B cell (primary cell): ENCODE data around the gene ATP5F1E. TPM values are rescaled to one million over a fixed set of nuclear protein-coding genes. Genes with fewer than 3 reads are reported as not detected.

Experiments used
- ATAC-seq: fragments of 200-7000 bp; cut with Tn5 transposase; one replicate; pipeline ENCODE4 v1.10.0; 2021; ENCODE audit warnings: low read depth, mild to moderate bottlenecking, moderate number of reproducible peaks, moderate library complexity
- CTCF ChIA-PET: fragments of 350-600 bp; sonication (Branson Sonifier 250); formaldehyde crosslinking; loops from one replicate; lab custom pipeline; 2021; ENCODE audit warnings: antibody characterized with exemption, inconsistent platforms; lab: Charles Lee
- POLR2A ChIA-PET: fragments of 350-600 bp; sonication (Branson Sonifier 250); formaldehyde crosslinking; loops from one replicate; lab custom pipeline; 2021; ENCODE audit warnings: antibody characterized with exemption; lab: Charles Lee
- DNase-seq: peaks from one replicate; pipeline ENCODE4 v3.0.0; 2013
- H2AFZ ChIP-seq: 2 replicates; pipeline ENCODE4 v1.6.1; 2012; ENCODE audit warnings: mild to moderate bottlenecking, low read depth, low read length; ENCODE audit not compliant: insufficient read depth, poor library complexity, severe bottlenecking
- H3K27ac ChIP-seq, 2 donors: 1 replicate in 1 of 2; 2 replicates in 1 of 2; pipeline ENCODE4 v1.5.1; 2012 to 2013; ENCODE audit warnings: low read length in 2 of 2, mild to moderate bottlenecking in 2 of 2, moderate library complexity in 1 of 2
- H3K27me3 ChIP-seq, 4 experiments: fragments of 200-600 bp in 1 of 4; sonication (generic) in 1 of 4; replicated peaks in 1 of 4; 1 replicate in 2 of 4; 2 replicates in 2 of 4; pipeline versions ENCODE4 v1.6.1 to v1.7.0; 2013 to 2016; ENCODE audit warnings: low read length in 3 of 4, mild to moderate bottlenecking in 2 of 4, mixed read lengths in 1 of 4, moderate library complexity in 1 of 4; ENCODE audit not compliant: insufficient read depth in 4 of 4, control insufficient read depth in 3 of 4; ENCODE audit errors: control extremely low read depth in 1 of 4
- H3K36me3 ChIP-seq, 2 experiments: replicated peaks in 1 of 2; 1 replicate in 1 of 2; 2 replicates in 1 of 2; pipeline versions ENCODE4 v1.6.1 to v1.7.1; 2013; ENCODE audit warnings: low read length in 1 of 2; ENCODE audit not compliant: insufficient read depth in 2 of 2, control insufficient read depth in 1 of 2; ENCODE audit errors: control extremely low read depth in 1 of 2, extremely low read depth in 1 of 2
- H3K4me1 ChIP-seq, 2 donors: fragments of 200-600 bp in 1 of 2; sonication (generic) in 1 of 2; 1 replicate in 1 of 2; 2 replicates in 1 of 2; pipeline versions ENCODE4 v1.5.1 to v1.6.1; 2013 to 2017; ENCODE audit warnings: low read length in 2 of 2; ENCODE audit not compliant: control insufficient read depth in 2 of 2, insufficient read depth in 2 of 2
- H3K4me2 ChIP-seq: replicated peaks from 2 replicates; pipeline ENCODE3; 2012; ENCODE audit warnings: mild to moderate bottlenecking, low read depth, low read length; ENCODE audit not compliant: poor library complexity, severe bottlenecking
- H3K4me3 ChIP-seq, 5 experiments: fragments of 200-600 bp in 1 of 5; sonication (generic) in 1 of 5; 1 replicate in 3 of 5; 2 replicates in 2 of 5; pipeline versions ENCODE4 v1.5.1 to v1.7.0; 2011 to 2016; ENCODE audit warnings: low read length in 4 of 5, mild to moderate bottlenecking in 4 of 5, low read depth in 2 of 5, control low read depth in 1 of 5, moderate library complexity in 1 of 5; ENCODE audit not compliant: insufficient read depth in 1 of 5; ENCODE audit errors: control extremely low read depth in 1 of 5, extremely low read depth in 1 of 5
- H3K79me2 ChIP-seq: fragments of 200-600 bp; sonication (generic); one replicate; pipeline ENCODE4 v1.6.0; 2016; ENCODE audit warnings: low read length; ENCODE audit not compliant: control insufficient read depth, insufficient read depth
- H3K9ac ChIP-seq: fragments of 200-600 bp; sonication (generic); 2 replicates; pipeline ENCODE4 v1.6.1; 2017; ENCODE audit warnings: mild to moderate bottlenecking, low read length, moderate library complexity
- H3K9me3 ChIP-seq, 3 donors: one replicate each; pipeline versions ENCODE4 v1.6.1 to v1.7.1; 2013; ENCODE audit warnings: low read length in 2 of 3; ENCODE audit not compliant: control insufficient read depth in 2 of 3, insufficient read depth in 1 of 3; ENCODE audit errors: control extremely low read depth in 1 of 3
- H4K20me1 ChIP-seq: 2 replicates; pipeline ENCODE4 v1.6.0; 2012; ENCODE audit warnings: mild to moderate bottlenecking, low read length; ENCODE audit not compliant: insufficient read depth, control insufficient read depth, poor library complexity, severe bottlenecking
- H3K27ac Mint-ChIP-seq: one replicate; pipeline ENCODE4 v1.8.0; 2021; ENCODE audit warnings: mixed read lengths
- H3K27me3 Mint-ChIP-seq: one replicate; pipeline ENCODE4 v1.8.0; 2021; ENCODE audit warnings: mixed read lengths
- H3K4me1 Mint-ChIP-seq: one replicate; pipeline ENCODE4 v1.8.0; 2021; ENCODE audit warnings: mixed read lengths
- H3K4me3 Mint-ChIP-seq: one replicate; pipeline ENCODE4 v1.8.0; 2021; ENCODE audit warnings: mixed read lengths
- H3K9me3 Mint-ChIP-seq: one replicate; pipeline ENCODE4 v1.8.0; 2022; ENCODE audit warnings: mixed read lengths; ENCODE audit not compliant: insufficient read depth
- EZH2 ChIP-seq: IDR thresholded peaks from 2 replicates; pipeline ENCODE4 v1.6.1; 2012; ENCODE audit warnings: borderline replicate concordance, low read depth, mild to moderate bottlenecking, moderate library complexity, low read length; ENCODE audit not compliant: insufficient read depth, poor library complexity, severe bottlenecking
- WGBS: methylation state at CpG from one replicate; pipeline ENCODE4 v1.1.5; 2013; ENCODE audit warnings: missing lambda C conversion rate; ENCODE audit not compliant: insufficient coverage; 5-methylcytosine and 5-hydroxymethylcytosine counted together
- intact Hi-C: fragments of 100-400 bp; cut with micrococcal nuclease; formaldehyde crosslinking; loops from one replicate; pipeline ENCODE4 v1.10.0; 2022
- polyA plus RNA-seq: library from polyadenylated mRNA; depleted of rRNA; stranded (reverse); fragments of >200 nt; gene quantifications from 2 replicates; pipeline ENCODE4 v1.2.3, GENCODE V29; 2012
- total RNA-seq, 2 donors: library from RNA; stranded (reverse); fragments of 120-200 nt in 1 of 2; gene quantifications; 1 replicate in 1 of 2; 2 replicates in 1 of 2; pipeline versions ENCODE4 v1.2.3 to v1.2.4, GENCODE V29; 2013 to 2022
- TF ChIP-seq, protein P1 (sequence below): fragments of 200-600 bp; IDR thresholded peaks from one replicate; pipeline ENCODE4 v1.8.0; 2022; ENCODE audit warnings: antibody characterized with exemption, mild to moderate bottlenecking

The ATP5F1E gene
- total and polyA plus RNA-seq, 2 donors (not counting 1 experiment from before 2014, with no cell fraction given) = 22.2 to 55.0 TPM

DNA sequence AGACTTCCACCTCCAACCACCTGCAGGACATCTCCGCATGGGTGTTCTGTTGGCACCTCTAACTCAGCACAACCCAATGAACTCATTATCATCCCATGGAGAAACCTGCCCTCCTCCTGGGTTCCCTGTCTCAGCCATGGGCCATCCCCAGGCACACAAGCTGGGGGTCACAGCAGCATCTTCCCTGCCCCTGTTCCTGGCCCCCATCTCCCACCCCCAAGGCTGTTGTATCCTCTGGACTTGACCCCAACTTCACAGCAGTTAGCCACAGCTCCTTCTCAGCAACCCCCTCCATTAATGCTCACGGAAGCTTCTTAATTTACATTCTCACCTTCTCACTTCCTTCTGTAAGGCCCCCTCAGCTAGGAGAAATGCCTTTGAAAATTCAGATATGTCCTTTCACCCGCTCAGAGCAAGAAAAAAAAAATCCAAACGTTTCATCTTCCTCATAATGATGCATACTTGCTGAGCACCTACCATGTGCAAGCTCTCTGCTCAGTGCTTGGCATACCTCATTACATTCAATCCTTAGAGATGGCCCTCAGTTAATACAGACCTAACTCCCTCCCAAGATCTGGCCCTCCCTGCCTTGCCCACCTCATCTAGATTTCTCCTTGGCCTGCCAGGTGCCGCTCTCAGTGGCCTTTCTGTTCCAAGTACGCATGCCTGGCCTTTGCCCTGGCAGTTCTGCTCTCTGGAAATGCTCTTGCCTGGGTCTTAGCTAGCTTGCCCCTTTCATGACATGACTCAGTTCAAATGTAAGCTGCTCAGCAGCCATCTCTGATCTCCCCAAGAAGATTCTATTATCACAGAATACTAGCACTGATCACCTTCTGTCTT, 53.6 kb downstream of the ATP5F1E start:
- Histone ChIP-seq H3K4me3 (no peak overlapping the region), H3K4me1 (peaks cover 21 to 39% of the 10 kb centered on the region in 2 donors), H2AFZ (no peak overlapping the region), H3K9ac (no peak overlapping the region), H3K36me3 (no peaks in the 10 kb centered on the region), H3K4me2 (no peak overlapping the region), H3K79me2 (peaks cover 28% of the 10 kb centered on the region), H4K20me1 (no peaks in the 10 kb centered on the region), H3K9me3 (peaks cover 1 to 9% (median 7%) of the 10 kb centered on the region in 3 donors), H3K27ac (no peak overlapping the region), H3K27me3 (no peaks in the 10 kb centered on the region)
- no peaks in the 10 kb centered on the region for H3K9me3 Mint-ChIP-seq
- no peak for ATAC-seq
- peaks cover 36% of the 10 kb centered on the region for H3K4me1 Mint-ChIP-seq
- peak overlapping the region; percentile 10 for H3K27ac Mint-ChIP-seq
- intact Hi-C loops = no loop called here
- TF ChIP-seq EZH2 = no peak
- TF ChIP-seq, protein P1, sequence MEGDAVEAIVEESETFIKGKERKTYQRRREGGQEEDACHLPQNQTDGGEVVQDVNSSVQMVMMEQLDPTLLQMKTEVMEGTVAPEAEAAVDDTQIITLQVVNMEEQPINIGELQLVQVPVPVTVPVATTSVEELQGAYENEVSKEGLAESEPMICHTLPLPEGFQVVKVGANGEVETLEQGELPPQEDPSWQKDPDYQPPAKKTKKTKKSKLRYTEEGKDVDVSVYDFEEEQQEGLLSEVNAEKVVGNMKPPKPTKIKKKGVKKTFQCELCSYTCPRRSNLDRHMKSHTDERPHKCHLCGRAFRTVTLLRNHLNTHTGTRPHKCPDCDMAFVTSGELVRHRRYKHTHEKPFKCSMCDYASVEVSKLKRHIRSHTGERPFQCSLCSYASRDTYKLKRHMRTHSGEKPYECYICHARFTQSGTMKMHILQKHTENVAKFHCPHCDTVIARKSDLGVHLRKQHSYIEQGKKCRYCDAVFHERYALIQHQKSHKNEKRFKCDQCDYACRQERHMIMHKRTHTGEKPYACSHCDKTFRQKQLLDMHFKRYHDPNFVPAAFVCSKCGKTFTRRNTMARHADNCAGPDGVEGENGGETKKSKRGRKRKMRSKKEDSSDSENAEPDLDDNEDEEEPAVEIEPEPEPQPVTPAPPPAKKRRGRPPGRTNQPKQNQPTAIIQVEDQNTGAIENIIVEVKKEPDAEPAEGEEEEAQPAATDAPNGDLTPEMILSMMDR = no peak
- ChIA-PET CTCF (interaction anchor here (0.6 to 1.0 kb wide), 4 partner anchors 53 to 109 kb away, joined by 3 to 4 read pairs (median 4); partner anchors contain the start of gene ATP5F1E), POLR2A (interaction anchor here (0.7 kb wide), 1 partner anchor 71 kb away, joined by 3 read pairs; no protein-coding TSS in a partner anchor)
- WGBS = 66% methylated on average over 6 of the region's 6 CpGs
- no peaks in the 10 kb centered on the region for H3K27me3 Mint-ChIP-seq
- DNase-seq = no peak
- H3K4me3 Mint-ChIP-seq = peak overlapping the region; percentile 52
